PFSK-1 (cell line): ENCODE data around the gene OR6X1.

Experiments used
- FOXP2 ChIP-seq: optimal IDR thresholded peaks from 2 replicates; pipeline ENCODE3; 2011; ENCODE audit warnings: borderline replicate concordance, control low read depth, inconsistent platforms; ENCODE audit not compliant: insufficient read depth; ENCODE audit errors: extremely low read length, extremely low read depth
- POLR2AphosphoS5 ChIP-seq: IDR thresholded peaks from 2 replicates; pipeline ENCODE4 v1.6.1; 2012; ENCODE audit warnings: low read depth, mild to moderate bottlenecking, control low read depth, low read length, moderate library complexity
- SIN3A ChIP-seq: IDR thresholded peaks from 2 replicates; pipeline ENCODE4 v1.6.1; 2012; ENCODE audit warnings: mild to moderate bottlenecking, low read length, moderate library complexity, borderline replicate concordance; ENCODE audit not compliant: insufficient read depth
- TAF1 ChIP-seq: IDR thresholded peaks from 2 replicates; pipeline ENCODE4 v1.6.1; 2012; ENCODE audit warnings: low read length, control low read depth, borderline replicate concordance; ENCODE audit not compliant: insufficient read depth
- TF ChIP-seq, protein P1 (sequence below), 2 experiments: IDR thresholded peaks; 2 replicates each; pipeline versions ENCODE4 v1.6.1 to v1.8.0; 2011 to 2012; ENCODE audit warnings: low read depth in 2 of 2, low read length in 2 of 2, control low read depth in 1 of 2, inconsistent platforms in 1 of 2, mild to moderate bottlenecking in 1 of 2, moderate library complexity in 1 of 2; ENCODE audit not compliant: insufficient read depth in 1 of 2

Gene OR6X1

DNA sequence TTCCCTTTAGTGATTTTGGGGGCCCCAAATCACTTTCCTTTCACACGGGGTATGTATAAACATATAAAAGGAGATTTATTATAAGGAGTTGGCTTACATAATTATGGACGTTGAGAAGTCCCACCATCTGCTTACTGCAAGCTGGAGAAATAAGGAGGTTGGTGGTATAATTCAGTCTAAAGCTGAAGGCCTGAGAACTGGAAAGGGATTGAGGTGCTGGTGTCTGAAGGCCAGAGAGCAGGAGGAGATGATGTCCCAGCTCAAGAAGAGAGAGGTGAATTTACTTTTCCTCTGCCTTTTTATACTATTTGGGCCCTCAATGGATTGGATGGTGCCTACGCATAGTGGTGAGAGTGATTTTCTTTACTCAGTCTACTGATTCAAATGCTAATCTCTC, 11.6 kb downstream of the OR6X1 start:
- TF ChIP-seq POLR2AphosphoS5 (no peak), FOXP2 (no peak), SIN3A (no peak), TAF1 (no peak)
- TF ChIP-seq, protein P1, sequence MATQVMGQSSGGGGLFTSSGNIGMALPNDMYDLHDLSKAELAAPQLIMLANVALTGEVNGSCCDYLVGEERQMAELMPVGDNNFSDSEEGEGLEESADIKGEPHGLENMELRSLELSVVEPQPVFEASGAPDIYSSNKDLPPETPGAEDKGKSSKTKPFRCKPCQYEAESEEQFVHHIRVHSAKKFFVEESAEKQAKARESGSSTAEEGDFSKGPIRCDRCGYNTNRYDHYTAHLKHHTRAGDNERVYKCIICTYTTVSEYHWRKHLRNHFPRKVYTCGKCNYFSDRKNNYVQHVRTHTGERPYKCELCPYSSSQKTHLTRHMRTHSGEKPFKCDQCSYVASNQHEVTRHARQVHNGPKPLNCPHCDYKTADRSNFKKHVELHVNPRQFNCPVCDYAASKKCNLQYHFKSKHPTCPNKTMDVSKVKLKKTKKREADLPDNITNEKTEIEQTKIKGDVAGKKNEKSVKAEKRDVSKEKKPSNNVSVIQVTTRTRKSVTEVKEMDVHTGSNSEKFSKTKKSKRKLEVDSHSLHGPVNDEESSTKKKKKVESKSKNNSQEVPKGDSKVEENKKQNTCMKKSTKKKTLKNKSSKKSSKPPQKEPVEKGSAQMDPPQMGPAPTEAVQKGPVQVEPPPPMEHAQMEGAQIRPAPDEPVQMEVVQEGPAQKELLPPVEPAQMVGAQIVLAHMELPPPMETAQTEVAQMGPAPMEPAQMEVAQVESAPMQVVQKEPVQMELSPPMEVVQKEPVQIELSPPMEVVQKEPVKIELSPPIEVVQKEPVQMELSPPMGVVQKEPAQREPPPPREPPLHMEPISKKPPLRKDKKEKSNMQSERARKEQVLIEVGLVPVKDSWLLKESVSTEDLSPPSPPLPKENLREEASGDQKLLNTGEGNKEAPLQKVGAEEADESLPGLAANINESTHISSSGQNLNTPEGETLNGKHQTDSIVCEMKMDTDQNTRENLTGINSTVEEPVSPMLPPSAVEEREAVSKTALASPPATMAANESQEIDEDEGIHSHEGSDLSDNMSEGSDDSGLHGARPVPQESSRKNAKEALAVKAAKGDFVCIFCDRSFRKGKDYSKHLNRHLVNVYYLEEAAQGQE (IDR thresholded peaks at IDR 0.05; ENCODE audit: insufficient read depth in 1 of 2, low read depth in 2 of 2, low read length in 2 of 2): no peak

DNA sequence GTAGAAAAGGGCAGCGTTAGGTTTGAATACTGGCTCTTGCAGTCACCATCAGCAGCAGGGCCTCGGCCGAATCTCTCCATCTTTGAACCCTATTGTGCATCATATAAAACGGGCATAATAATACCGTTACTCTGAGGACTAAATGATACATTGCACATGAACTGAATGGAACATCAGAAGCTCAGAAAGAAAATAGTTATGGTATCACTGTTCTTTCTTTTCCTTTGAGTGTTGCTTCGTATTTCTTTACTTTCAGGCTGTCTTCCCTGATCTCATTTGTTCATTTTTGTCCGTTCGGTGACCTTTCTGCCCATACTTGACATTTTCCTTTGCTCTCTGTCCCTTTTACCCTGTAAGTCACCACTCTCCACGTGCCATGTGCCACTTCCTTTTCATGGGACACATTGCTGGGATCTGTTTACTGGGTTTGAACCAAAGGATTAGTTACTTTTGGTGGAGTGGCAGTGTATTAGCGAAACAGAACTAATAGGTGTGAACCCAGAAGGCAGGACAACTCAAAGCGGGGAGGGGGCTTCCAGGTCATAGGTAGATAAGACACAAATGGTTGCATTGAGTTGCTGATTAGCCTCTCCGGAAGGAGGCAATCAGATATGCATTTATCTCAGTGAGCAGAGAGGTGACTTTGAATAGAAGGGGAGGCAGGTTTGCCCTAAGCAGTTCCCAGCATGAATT, 12.1 kb downstream of the OR6X1 start:
- TF ChIP-seq TAF1: no peak
- TF ChIP-seq, protein P1 (IDR thresholded peaks at IDR 0.05; ENCODE audit: insufficient read depth in 1 of 2, low read depth in 2 of 2, low read length in 2 of 2): no peak
- no peak for TF ChIP-seq SIN3A
- no peak for TF ChIP-seq FOXP2

DNA sequence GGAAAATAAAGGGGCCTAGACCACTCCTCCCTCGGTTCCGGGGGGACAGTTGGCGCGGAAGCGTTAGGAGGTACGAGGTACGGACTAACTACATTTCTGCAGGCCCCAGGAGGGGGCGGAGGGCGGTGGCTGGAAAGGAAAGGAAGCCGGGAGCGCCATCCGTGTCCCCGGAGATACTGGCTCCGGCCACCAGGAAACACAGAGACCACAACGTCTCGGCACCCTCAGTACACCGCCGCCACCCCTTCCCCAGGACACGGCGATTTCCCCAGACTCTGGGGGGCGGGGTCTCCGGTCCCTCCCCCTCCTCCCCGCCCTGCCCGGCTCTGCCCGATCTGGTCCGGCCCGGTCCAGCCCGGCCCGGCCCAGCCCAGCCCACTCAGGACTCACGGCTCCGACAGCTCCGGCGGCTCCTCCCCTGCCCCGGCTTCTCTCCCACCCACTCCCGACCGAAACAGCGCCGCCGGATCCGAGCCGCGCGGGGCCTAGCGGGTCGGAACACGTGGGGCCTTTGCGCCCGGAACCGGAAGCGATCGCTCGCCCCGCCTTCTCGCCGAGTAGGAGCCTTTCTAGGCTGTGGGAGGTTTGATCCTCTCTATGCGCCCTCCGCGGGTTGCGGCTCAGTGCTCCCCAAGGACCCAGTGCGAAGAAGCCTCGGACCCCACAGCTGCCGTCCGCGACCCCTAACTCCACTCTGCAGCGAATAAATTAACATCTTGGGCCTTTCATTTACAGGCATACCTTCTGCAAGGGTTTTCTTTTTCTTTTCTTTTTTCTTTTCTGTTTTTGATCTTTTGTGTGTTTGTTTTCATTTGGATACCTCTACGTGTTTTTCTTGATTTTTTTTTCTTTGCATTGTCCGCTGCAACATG, 12.9 kb downstream of the OR6X1 start, which contains the start of gene ZNF202:
Gene ZNF202 (minus strand): TSS at position 502 of the 872 bp plus-strand sequence. CDS start 10,772 bp downstream, outside the sequence.
- TF ChIP-seq, protein P1 (IDR thresholded peaks at IDR 0.05; ENCODE audit: insufficient read depth in 1 of 2, low read depth in 2 of 2, low read length in 2 of 2): peak in 1 of 2 experiments; percentile 41; a peak in 1 of 4 replicates
- TF ChIP-seq TAF1 (peak; percentile 47; the same call in 1 of the 2 replicates), FOXP2 (no peak), POLR2AphosphoS5 (peak; percentile 85), SIN3A (peak; percentile 82; the same call in 1 of the 2 replicates)

DNA sequence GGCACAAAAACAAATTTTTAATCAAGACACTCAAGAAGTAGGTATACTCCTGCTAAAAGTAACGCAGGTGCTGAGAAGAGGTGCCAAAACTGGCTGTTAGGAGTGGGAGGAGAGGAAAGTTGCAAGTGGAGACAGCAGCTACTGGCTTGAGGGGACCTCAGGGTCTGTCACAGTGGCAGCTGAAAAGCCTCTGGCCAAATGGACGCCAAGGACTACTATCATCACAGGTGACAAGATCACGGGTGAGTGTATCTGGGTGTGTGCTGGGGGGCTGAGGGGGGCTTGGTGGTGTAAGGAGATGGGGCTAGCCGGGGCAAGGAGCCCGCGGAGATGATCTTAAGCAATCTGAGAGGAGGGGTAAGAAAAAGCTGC, 13.5 kb downstream of the OR6X1 start:
- TF ChIP-seq POLR2AphosphoS5: no peak
- TF ChIP-seq, protein P1 (IDR thresholded peaks at IDR 0.05; ENCODE audit: insufficient read depth in 1 of 2, low read depth in 2 of 2, low read length in 2 of 2): no peak
- no peak for TF ChIP-seq TAF1
- no peak for TF ChIP-seq SIN3A
- TF ChIP-seq FOXP2: no peak
